GM13976 (cell line): ENCODE measurements around the gene OR2C3.
"Not testable (repeated sequence)": the region's sequence is repeated elsewhere in the genome, so short reads cannot be mapped to it uniquely, and the experiment has no call there.

Experiments used
- DNase-seq: peaks from one replicate; pipeline ENCODE4 v3.0.0; 2012; ENCODE audit warnings: low spot score
- in situ Hi-C: fragments of 300-500 bp; cut with MboI; formaldehyde crosslinking; loops from one replicate; pipeline ENCODE4 v1.12.0; 2022; ENCODE audit warnings: low sequenced_read_pairs, mixed read lengths, inconsistent platforms; ENCODE audit not compliant: unreplicated experiment
- TF ChIP-seq, protein P1 (sequence below): IDR thresholded peaks from 2 replicates; pipeline ENCODE4 v1.5.1; 2012; ENCODE audit warnings: borderline replicate concordance, mild to moderate bottlenecking; ENCODE audit not compliant: insufficient read depth; ENCODE audit errors: extremely low read depth, missing control alignments, control extremely low read depth

The OR2C3 gene

DNA sequence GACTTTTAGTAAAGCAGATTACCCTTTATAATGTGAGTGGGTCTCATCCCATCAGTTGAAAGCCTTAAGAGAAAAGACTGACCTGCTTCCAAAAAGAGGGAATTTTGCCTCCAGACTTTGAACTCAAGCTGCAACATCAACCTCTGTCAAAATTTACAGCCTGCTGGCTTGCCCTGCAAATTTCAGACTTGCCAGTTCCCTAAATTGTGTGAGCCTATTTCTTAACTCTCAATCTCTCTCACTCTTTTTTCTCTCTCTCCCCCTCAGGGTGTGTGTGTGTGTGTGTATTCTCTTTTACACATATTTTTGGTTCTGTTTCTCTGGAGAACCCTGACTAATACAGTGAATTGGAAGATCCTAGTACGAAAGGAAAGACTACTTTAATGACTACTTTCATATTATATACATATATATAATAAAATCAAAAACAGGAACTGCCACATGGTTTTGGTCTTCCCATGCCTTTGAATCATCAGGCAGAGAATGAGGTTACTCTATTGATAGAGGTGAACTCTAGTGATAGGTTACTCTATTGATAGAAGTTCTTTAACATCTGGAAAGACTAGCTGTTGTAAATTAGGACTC lies 6.4 kb downstream of the OR2C3 start:
- in situ Hi-C loops: no loop called here
- DNase-seq: no peak
- TF ChIP-seq, protein P1, sequence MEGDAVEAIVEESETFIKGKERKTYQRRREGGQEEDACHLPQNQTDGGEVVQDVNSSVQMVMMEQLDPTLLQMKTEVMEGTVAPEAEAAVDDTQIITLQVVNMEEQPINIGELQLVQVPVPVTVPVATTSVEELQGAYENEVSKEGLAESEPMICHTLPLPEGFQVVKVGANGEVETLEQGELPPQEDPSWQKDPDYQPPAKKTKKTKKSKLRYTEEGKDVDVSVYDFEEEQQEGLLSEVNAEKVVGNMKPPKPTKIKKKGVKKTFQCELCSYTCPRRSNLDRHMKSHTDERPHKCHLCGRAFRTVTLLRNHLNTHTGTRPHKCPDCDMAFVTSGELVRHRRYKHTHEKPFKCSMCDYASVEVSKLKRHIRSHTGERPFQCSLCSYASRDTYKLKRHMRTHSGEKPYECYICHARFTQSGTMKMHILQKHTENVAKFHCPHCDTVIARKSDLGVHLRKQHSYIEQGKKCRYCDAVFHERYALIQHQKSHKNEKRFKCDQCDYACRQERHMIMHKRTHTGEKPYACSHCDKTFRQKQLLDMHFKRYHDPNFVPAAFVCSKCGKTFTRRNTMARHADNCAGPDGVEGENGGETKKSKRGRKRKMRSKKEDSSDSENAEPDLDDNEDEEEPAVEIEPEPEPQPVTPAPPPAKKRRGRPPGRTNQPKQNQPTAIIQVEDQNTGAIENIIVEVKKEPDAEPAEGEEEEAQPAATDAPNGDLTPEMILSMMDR: no peak

DNA sequence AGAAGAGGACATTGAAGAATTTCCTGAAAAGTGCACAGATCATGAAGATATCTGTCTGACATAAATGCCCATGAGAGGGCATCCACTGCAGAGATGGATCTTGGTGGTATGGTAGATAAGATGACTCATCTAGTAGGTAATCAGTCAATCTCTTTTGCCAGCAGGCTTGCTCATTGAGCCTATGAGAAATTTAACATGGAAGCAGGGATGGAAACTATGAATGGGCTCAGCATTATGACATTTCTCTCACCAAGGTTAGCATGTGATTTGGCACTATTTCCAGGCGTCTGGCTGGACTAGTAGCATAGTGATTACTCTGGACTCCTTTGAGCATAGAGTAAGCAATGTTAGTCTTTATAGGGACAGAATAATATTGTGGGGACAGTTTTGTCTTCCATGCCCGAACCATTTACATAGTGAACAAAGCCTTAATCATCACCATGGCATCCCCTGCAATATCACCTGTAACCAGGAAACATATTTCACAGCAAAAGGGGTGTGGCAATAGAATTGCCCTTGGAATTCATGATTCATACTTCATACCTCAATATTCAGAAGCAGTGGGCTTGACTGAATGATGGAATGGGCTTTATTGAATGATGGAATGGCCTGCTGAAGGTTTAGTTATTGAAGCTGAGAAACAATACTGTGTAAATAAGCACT lies 7.3 kb downstream of the OR2C3 start:
- in situ Hi-C loops: no loop called here

DNA sequence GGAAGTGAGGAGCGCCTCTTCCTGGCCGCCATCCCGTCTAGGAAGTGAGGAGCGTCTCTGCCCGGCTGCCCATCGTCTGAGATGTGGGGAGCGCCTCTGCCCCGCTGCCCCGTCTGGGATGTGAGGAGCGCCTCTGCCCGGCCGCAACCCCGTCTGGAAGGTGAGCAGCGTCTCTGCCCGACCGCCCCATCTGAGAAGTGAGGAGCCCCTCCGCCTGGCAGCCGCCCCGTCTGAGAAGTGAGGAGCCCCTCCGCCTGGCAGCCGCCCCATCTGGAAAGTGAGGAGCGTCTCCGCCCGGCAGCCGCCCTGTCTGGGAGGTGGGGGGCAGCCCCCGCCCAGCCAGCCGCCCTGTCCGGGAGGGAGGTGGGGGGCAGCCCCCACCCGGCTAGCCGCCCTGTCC lies 14.4 kb downstream of the OR2C3 start:
- DNase-seq, in situ Hi-C loops: not testable (repeated sequence)

More for the DNA sequence above, 7.3 kb downstream of the OR2C3 start:
- TF ChIP-seq, protein P1: no peak
- DNase-seq: no peak

GRCh38 chr1:247518613-247518891 lies 17.7 kb downstream of the OR2C3 start:
- in situ Hi-C loops: no loop called here
- TF ChIP-seq, protein P1: no peak
- no peak for DNase-seq

- TF ChIP-seq, protein P1: no peak
- no peak for DNase-seq
- in situ Hi-C loops: no loop called here
Measured at GRCh38 chr1:247517795-247518612, 18.2 kb downstream of the OR2C3 start.

DNA sequence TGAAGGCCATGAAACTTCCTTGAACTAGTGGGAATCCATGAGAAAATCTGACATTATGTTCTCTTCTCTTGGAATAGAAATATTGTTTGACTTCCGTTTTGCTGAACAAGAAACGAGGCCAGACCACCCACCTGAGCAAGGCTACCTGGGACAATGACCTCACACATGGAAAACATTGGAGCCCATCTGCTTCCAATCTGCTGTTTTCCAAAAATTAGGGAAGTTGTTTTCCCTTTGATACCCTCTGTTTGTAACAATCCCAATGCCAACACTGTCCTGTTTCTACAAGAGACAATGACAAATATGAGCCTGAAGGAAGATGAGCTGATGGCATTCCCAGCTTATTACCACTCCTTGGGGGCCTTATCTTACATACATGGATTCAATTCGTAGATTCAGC lies 29.4 kb downstream of the OR2C3 start:
- TF ChIP-seq, protein P1: no peak
- in situ Hi-C loops: no loop called here
- DNase-seq: no peak

- TF ChIP-seq, protein P1: no peak
- in situ Hi-C loops: no loop called here
Measured at GRCh38 chr1:247500865-247501264, 35.4 kb downstream of the OR2C3 start.

More at GRCh38 chr1:247500865-247501264, 35.4 kb downstream of the OR2C3 start:
- DNase-seq: no peak
